NCI-H2196 treated with DMSO at 0.1 percent for 48 hours (cell line): ENCODE results near the gene MZF1.

Source experiments
- DNase-seq: peaks from one replicate; lab custom pipeline; 2025; ENCODE audit not compliant: unreplicated experiment; lab: John Stamatoyannopoulos, UW

Gene MZF1

DNA sequence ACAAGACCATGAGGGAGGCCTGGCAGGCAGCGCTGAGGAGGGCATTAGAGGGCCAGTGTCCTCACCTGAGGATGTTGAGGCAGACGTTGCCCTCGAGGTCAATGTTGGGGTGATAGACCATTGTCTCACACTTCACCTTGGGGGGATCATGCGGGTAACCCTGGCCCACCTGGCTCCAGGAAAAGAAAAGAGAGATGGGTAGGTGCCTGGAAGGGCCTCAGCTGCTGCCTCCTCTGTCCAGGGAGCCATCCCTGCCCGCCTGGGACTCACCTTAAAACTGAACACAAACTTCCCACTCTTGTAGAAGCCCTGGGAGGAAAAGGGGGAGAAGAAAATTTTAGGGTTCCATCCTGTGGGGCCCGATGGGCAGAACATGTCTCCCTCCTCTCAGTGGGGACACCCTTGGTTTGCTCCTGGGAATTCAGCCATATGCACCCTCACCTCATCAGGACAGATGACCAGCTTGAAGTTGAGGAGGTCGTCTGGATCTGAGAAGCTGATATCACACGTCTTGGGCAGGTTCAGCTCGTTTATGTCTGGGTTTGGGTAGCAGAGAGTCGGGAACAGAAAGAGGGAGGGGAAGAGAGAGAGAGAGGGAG lies 16.4 kb downstream of the MZF1 start:
- no peak for DNase-seq

DNA sequence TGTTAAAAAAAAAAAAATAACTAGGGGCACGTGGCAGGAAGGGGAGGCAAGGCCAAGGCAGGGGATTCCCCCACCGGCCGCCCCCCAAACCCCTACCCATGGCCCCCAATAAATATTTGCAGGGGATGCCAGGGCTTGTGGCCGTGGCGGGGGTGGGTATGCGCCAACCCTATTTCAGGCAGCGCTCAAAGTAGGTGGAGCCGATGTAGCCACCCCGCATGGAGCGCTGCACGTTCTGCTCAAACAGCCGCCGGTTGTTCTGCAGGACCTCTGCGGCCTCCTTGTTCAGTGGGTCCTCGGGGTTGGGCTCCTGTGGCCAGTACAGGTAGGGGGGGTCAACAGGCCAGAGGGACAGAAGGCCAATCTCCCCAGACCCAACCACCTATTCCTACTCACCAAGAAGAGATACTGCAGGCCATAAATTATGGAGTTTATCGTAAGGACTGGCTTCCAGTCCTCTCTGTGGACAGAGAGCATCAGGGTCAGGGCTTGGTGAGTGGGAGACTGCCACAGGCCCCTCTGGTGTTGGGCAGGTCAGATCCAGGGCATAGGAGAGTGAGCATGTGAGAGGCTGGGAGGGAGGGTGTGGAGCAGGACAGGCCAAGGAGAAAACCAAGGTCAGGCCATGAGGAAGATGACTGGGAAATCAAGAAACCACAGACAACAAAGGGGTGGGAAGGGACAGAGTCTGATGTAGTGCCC lies 17.1 kb downstream of the MZF1 start:
- DNase-seq = no peak

GRCh38 chr19:58555369-58555885 lies 17.7 kb downstream of the MZF1 start:
- no peak for DNase-seq

GRCh38 chr19:58554494-58555368 lies 18.4 kb downstream of the MZF1 start, which contains the start of gene CHMP2A:
Gene CHMP2A (minus strand): TSS chr19:58555105. CDS start chr19:58554212, 893 bp downstream.
- DNase-seq = no peak

GRCh38 chr19:58553799-58554493 lies 19.2 kb downstream of the MZF1 start:
- no peak for DNase-seq

- no peak for DNase-seq
These were observed 20.5 kb downstream of the MZF1 start for GRCh38 chr19:58552655-58553054.

DNA sequence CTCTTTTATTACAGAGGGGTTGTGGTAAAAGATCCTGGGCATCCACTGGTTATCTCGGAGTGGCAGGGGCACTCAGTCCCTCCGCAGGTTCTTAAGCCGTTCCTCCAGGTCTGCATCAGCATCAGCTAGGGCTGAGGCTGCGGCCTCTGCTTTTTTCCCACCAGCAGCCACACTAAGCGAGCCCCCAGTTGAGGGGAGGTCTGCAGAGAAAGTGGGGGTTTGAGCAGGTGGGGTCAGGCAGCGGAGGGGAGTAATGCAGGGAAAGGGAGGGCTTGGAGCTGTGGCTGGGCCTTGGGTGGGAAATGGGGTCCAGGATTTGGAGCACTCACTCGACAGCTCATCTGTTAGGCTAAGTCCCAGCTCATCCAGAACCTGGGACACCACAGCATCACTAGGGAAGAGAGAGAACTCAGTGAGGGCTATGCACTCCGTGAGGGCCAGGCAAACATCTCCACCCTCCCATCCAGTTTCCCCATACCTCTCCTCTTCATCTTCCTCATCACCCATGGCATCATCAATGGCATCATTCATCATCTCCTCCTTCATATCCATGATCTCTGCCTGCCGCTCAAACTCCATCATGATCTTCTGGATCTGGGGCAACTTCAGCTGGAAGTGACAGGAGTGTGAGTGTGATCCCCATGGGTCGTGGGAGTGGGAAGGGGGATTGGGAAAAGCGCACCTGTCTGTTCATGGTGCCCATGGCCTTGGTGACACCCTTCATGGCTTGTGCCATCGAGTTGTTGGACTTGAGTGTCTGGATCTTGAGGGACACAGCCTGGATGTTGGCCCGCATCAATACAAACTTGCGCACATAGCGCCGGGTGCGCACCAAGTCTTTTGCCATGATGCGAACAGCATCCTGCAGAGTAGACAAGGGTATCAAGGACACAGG lies 21.3 kb downstream of the MZF1 start:
- no peak for DNase-seq

- no peak for DNase-seq
These were observed 22.0 kb downstream of the MZF1 start for GRCh38 chr19:58551123-58551497.

- no peak for DNase-seq
These were observed 22.6 kb downstream of the MZF1 start for GRCh38 chr19:58550362-58551122.

DNA sequence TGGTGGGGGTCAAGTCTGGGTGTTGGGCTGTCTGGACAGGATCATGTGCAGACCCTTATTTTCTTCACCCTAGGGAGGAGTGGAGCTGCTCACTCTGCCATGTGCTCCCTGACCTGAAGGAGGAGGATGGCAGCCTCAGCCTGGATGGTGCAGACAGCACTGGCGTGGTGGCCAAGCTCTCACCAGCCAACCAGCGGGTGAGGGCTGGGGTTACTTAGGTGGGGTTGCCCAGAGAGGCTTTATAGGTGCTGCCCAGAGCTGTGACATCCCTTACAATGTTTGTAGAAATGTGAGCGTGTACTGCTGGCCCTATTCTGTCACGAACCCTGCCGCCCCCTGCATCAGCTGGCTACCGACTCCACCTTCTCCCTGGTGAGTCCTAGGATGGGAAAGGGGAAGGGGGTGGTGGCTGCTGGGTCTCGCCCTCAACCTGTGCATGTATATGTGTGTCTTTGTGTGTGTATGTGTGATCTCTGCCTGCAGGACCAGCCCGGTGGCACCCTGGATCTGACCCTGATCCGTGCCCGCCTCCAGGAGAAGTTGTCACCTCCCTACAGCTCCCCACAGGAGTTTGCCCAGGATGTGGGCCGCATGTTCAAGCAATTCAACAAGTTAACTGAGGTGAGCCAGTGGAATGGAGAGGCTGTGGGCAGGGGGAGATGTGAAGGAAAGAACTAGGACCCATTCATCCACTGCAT lies 23.3 kb downstream of the MZF1 start:
- no peak for DNase-seq

DNA sequence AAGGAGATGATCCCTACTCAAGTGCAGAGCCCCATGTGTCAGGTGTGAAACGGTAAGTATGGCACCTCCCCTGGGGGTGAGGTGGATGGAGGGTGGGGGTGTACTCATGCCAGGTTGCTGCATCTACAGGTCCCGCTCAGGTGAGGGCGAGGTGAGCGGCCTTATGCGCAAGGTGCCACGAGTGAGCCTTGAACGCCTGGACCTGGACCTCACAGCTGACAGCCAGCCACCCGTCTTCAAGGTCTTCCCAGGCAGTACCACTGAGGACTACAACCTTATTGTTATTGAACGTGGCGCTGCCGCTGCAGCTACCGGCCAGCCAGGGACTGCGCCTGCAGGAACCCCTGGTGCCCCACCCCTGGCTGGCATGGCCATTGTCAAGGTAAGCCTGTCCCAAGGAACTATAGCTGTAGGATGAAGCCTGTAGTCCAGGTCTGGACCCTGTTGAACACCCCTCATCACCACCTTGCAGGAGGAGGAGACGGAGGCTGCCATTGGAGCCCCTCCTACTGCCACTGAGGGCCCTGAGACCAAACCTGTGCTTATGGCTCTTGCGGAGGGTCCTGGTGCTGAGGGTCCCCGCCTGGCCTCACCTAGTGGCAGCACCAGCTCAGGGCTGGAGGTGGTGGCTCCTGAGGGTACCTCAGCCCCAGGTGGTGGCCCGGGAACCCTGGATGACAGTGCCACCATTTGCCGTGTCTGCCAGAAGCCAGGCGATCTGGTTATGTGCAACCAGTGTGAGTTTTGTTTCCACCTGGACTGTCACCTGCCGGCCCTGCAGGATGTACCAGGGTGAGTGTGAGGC lies 24.1 kb downstream of the MZF1 start:
- no peak for DNase-seq

DNA sequence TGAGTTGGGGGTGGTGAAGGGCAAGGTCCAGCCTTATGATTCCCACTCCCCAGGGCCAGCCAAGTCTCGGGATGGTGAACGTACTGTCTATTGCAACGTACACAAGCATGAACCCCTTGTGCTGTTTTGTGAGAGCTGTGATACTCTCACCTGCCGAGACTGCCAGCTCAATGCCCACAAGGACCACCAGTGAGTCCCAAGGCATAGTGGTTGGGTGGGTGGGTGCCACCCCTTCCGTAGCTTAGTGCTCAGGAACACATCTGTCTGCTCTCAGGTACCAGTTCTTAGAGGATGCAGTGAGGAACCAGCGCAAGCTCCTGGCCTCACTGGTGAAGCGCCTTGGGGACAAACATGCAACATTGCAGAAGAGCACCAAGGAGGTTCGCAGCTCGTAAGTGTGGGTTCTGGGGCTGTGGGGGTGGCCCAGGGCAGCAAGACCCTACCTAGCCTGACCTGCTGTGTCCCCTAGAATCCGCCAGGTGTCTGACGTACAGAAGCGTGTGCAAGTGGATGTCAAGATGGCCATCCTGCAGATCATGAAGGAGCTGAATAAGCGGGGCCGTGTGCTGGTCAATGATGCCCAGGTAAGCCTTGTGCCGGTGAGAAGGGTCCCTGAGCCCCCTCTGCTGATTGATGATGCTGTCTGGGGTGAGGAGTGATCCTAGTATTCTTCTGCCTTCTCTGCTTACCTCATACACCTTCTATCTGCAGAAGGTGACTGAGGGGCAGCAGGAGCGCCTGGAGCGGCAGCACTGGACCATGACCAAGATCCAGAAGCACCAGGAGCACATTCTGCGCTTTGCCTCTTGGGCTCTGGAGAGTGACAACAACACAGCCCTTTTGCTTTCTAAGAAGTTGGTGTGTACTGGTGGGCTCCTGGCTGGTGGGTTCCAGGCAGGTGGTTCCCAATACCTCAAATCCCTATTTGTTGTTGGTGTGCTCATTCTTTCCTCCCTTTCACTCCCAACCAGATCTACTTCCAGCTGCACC lies 25.5 kb downstream of the MZF1 start:
- DNase-seq = no peak

DNA sequence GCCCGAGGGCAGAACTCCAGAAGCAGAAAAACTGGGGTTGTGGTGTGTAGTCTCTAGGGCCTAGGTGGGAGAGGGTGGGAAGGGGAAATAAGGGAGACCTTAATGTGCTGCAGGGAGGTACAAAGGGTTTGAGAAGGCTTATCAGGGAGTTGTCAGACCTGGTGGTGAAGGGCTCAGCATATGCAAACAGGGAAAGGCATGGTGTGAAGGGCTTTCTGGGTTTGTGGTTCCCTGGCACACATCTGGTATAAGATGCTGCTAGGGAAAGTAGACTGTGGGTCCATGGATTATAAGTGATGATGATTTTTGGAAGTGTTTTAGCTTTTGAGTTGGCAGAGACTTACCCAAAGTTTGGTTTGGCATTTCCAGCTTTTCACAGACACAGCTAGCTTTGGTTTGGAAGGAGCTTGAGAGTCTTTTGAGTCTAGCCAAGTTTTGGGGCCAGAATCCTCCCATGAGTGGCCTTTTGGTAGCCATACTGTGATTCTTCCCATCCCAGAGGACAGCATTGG lies 27.1 kb downstream of the MZF1 start:
- DNase-seq = no peak

GRCh38 chr19:58545286-58546018 lies 27.7 kb downstream of the MZF1 start:
- DNase-seq = no peak

DNA sequence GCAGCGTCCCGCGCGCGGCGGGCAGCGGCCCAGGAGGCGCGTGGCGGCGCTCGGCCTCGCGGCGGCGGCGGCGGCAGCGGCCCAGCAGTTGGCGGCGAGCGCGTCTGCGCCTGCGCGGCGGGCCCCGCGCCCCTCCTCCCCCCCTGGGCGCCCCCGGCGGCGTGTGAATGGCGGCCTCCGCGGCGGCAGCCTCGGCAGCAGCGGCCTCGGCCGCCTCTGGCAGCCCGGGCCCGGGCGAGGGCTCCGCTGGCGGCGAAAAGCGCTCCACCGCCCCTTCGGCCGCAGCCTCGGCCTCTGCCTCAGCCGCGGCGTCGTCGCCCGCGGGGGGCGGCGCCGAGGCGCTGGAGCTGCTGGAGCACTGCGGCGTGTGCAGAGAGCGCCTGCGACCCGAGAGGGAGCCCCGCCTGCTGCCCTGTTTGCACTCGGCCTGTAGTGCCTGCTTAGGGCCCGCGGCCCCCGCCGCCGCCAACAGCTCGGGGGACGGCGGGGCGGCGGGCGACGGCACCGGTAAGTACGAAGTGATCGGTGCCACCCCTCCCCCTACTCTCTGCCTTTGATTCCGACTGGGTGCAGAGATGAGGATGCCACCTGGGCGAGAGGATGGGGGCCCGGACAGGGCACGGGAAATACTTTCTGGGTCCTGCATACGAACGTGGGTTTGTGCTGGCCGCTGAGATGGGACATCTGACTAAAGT lies 28.4 kb downstream of the MZF1 start:
- no peak for DNase-seq
